Ovary (tissue), 9 donors: ENCODE measurements around the gene RBP7. TPM values are rescaled to one million over a fixed set of nuclear protein-coding genes. Genes with fewer than 3 reads are reported as not detected.
"Not testable (repeated sequence)": the region's sequence is repeated elsewhere in the genome, so short reads cannot be mapped to it uniquely, and the experiment has no call there.

Source experiments
- DNase-seq, 5 donors: peaks; one replicate each; pipeline ENCODE4 v3.0.0-alpha.2; 2019 to 2020
- H3K27ac ChIP-seq, 2 donors: fragments of 200-600 bp; one replicate each; pipeline versions ENCODE4 v1.5.1 to v1.8.0; 2019 to 2022
- H3K27me3 ChIP-seq: fragments of 200-600 bp; one replicate; pipeline ENCODE4 v1.8.0; 2022
- H3K36me3 ChIP-seq: fragments of 200-600 bp; sonication (generic); one replicate; pipeline ENCODE4 v1.5.1; 2019
- H3K4me1 ChIP-seq: one replicate; pipeline ENCODE4 v1.8.1; 2013; ENCODE audit warnings: mild to moderate bottlenecking, moderate library complexity; ENCODE audit not compliant: insufficient read depth
- H3K4me3 ChIP-seq: fragments of 200-600 bp; sonication (generic); one replicate; pipeline ENCODE4 v1.5.1; 2017
- H3K9me3 ChIP-seq, 2 donors: fragments of 200-600 bp in 1 of 2; sonication (generic) in 1 of 2; one replicate each; pipeline versions ENCODE4 v1.5.1 to v1.8.1; 2013 to 2019; ENCODE audit warnings: mild to moderate bottlenecking in 1 of 2, moderate library complexity in 1 of 2
- CTCF ChIP-seq, 3 donors: fragments of 450-650 bp in 2 of 3; fragments of 200-600 bp in 1 of 3; IDR thresholded peaks; one replicate each; pipeline versions ENCODE4 v1.5.1 to v1.8.0; 2016 to 2022; ENCODE audit warnings: antibody characterized with exemption in 3 of 3, mild to moderate bottlenecking in 1 of 3
- EP300 ChIP-seq: sonication (generic); formaldehyde crosslinking; IDR thresholded peaks from one replicate; pipeline ENCODE4 v1.6.1; 2017; ENCODE audit warnings: antibody characterized with exemption
- POLR2A ChIP-seq: fragments of 450-650 bp; IDR thresholded peaks from one replicate; pipeline ENCODE4 v1.6.1; 2017; ENCODE audit warnings: antibody characterized with exemption, mild to moderate bottlenecking, moderate library complexity
- WGBS, 3 donors: extraction: QIAGEN DNeasy Blood & Tissue Kit in 1 of 3; methylation state at CpG; one replicate each; pipeline versions ENCODE4 v1.1.5 to v1.1.7; 2013 to 2017; 5-methylcytosine and 5-hydroxymethylcytosine counted together
- intact Hi-C, 4 donors: fragments of 100-400 bp; cut with DNase I; formaldehyde crosslinking; loops; one replicate each; pipeline versions ENCODE4 v1.11.0 to v1.15.1; 2022 to 2023
- polyA plus RNA-seq, 2 donors: library from polyadenylated mRNA; stranded (reverse); fragments of 200-250 nt in 1 of 2; fragments of 350-450 nt in 1 of 2; fragmentation: Illumina TruSeq in 1 of 2; extraction: RNeasy Lipid Tissue Mini Kit (QIAGEN cat#74804) in 1 of 2; gene quantifications; one replicate each; pipeline ENCODE4 v1.2.3, GENCODE V29; 2013 to 2014
- total RNA-seq, 7 donors: library from RNA; depleted of rRNA in 2 of 7; stranded (reverse); fragments of >200 nt in 2 of 7; fragmentation: NEBNext Ultra II Directional in 3 of 7; extraction: Animal tissue kit (Norgen Biotek cat#: 25700) in 3 of 7; gene quantifications; one replicate each; pipeline versions ENCODE4 v1.1.0 to v1.2.4, GENCODE V29; 2016 to 2023
- donor health status: DM: no; HTN: no; CAD: no; lungs with moderate emphysema.
- donor health status: DM: no; HTN: no; CAD: no.
- donor health status: Bipolar disorder and iron deficiency.
- donor health status: DM: yes; HTN: yes; CAD: no.
- donor health status: DM: no; HTN: no; CAD: no.
- donor health status: DM: yes; HTN: yes; CAD: no.

RBP7 gene
- total and polyA plus RNA-seq, 9 donors = 1.5 to 53.4 (median 14.6) TPM

- H3K36me3 ChIP-seq = no peaks in the 10 kb centered on the region
- no peak for DNase-seq
- intact Hi-C loops = no loop called here
These were observed 22.5 kb downstream of the RBP7 start for GRCh38 chr1:10019561-10019960.

GRCh38 chr1:10020086-10020485 is 23.1 kb downstream of the RBP7 start:
- 78 to 82% (median 79%) methylated on average over 3 of the region's 3 CpGs for WGBS, 3 donors
- no peaks in the 10 kb centered on the region for H3K9me3 ChIP-seq

More at GRCh38 chr1:10019561-10019960, 22.5 kb downstream of the RBP7 start:
- no peaks in the 10 kb centered on the region for H3K9me3 ChIP-seq
- no peak for TF ChIP-seq CTCF (IDR thresholded peaks at IDR 0.05)
- TF ChIP-seq POLR2A = no peak
- no peak for TF ChIP-seq EP300
- no peaks in the 10 kb centered on the region for H3K27me3 ChIP-seq
- no peak overlapping the region for H3K4me3 ChIP-seq
- no peaks in the 10 kb centered on the region for H3K4me1 ChIP-seq
- H3K27ac ChIP-seq = no peak overlapping the region

GRCh38 chr1:10020678-10021077 is 23.6 kb downstream of the RBP7 start:
- not testable (repeated sequence) for H3K4me3 ChIP-seq

More at GRCh38 chr1:10020086-10020485, 23.1 kb downstream of the RBP7 start:
- Histone ChIP-seq H3K36me3 (no peaks in the 10 kb centered on the region), H3K27me3 (no peaks in the 10 kb centered on the region), H3K27ac (no peak overlapping the region), H3K4me1 (no peaks in the 10 kb centered on the region), H3K4me3 (no peak overlapping the region)
- intact Hi-C loops = no loop called here
- DNase-seq = no peak
- TF ChIP-seq CTCF (IDR thresholded peaks at IDR 0.05) (no peak), EP300 (no peak), POLR2A (no peak)

GRCh38 chr1:10021992-10022391 is 25.0 kb downstream of the RBP7 start:
- H3K4me1 ChIP-seq, intact Hi-C loops, DNase-seq, H3K27ac ChIP-seq, H3K9me3 ChIP-seq, H3K4me3 ChIP-seq, H3K27me3 ChIP-seq, H3K36me3 ChIP-seq: not testable (repeated sequence)
- 54 to 68% (median 61%) methylated on average over 4 of the region's 4 CpGs for WGBS, 3 donors

More at GRCh38 chr1:10020678-10021077, 23.6 kb downstream of the RBP7 start:
- H3K27ac ChIP-seq, H3K36me3 ChIP-seq, H3K4me1 ChIP-seq, intact Hi-C loops, H3K9me3 ChIP-seq, H3K27me3 ChIP-seq, DNase-seq: not testable (repeated sequence)
- WGBS, 3 donors = 39 to 52% (median 50%) methylated on average over 2 of the region's 2 CpGs

GRCh38 chr1:10022656-10023055 is 25.6 kb downstream of the RBP7 start:
- TF ChIP-seq EP300 (no peak), POLR2A (no peak), CTCF (IDR thresholded peaks at IDR 0.05) (no peak)

GRCh38 chr1:10025354-10025753 is 28.3 kb downstream of the RBP7 start:
- 77 to 85% (median 83%) methylated on average over 2 of the region's 2 CpGs for WGBS, 3 donors
- TF ChIP-seq POLR2A = no peak
- TF ChIP-seq CTCF (IDR thresholded peaks at IDR 0.05) = no peak
- no peak for TF ChIP-seq EP300
- H3K4me1 ChIP-seq = no peaks in the 10 kb centered on the region
- intact Hi-C loops = no loop called here
- H3K36me3 ChIP-seq = no peaks in the 10 kb centered on the region
- no peak overlapping the region for H3K27ac ChIP-seq
- no peak overlapping the region for H3K4me3 ChIP-seq
- H3K27me3 ChIP-seq = no peaks in the 10 kb centered on the region
- DNase-seq = no peak
- H3K9me3 ChIP-seq = no peaks in the 10 kb centered on the region

More at GRCh38 chr1:10022656-10023055, 25.6 kb downstream of the RBP7 start:
- no peaks in the 10 kb centered on the region for H3K9me3 ChIP-seq
- no peak overlapping the region for H3K4me3 ChIP-seq
- WGBS, 3 donors = 84 to 91% (median 89%) methylated on average over 7 of the region's 7 CpGs
- intact Hi-C loops = no loop called here
- DNase-seq = no peak
- no peaks in the 10 kb centered on the region for H3K27me3 ChIP-seq
- H3K36me3 ChIP-seq = no peaks in the 10 kb centered on the region
- H3K27ac ChIP-seq = no peak overlapping the region
- H3K4me1 ChIP-seq = no peaks in the 10 kb centered on the region
